DMS153 (cell line): ENCODE results near the gene PLEKHG4.
A peak's percentile ranks its signal among the peaks of the same experiment; 100 is the strongest.

ENCODE experiments used
- DNase-seq: peaks from one replicate; lab custom pipeline; 2025; lab: John Stamatoyannopoulos, UW

Gene PLEKHG4

GRCh38 chr16:67291461-67291860 lies 12.1 kb downstream of the PLEKHG4 start:
- DNase-seq, result no peak

- DNase-seq, result no peak
Observed at GRCh38 chr16:67294171-67294757, 14.9 kb downstream of the PLEKHG4 start.

DNA sequence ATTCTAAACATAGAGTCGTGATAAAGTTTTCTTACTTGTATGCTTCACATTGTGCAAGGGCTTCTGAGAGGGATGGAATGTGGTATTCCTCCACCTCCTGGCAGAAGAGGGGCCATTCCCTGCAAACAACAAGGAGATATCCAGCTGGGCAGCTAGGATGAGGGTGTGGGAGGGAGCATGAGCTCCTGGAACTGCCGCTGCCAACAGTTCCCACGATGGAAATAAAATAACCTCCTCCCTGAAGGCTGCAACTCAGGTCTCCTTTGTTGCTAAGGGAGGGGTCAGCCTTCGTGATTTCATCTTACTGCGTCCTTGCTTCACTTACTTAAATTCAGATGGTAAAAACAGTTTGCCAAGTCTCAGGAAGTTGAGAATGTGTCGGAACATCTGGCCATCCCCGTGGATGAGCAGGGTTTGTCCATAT lies 15.6 kb downstream of the PLEKHG4 start:
- no peak for DNase-seq

DNA sequence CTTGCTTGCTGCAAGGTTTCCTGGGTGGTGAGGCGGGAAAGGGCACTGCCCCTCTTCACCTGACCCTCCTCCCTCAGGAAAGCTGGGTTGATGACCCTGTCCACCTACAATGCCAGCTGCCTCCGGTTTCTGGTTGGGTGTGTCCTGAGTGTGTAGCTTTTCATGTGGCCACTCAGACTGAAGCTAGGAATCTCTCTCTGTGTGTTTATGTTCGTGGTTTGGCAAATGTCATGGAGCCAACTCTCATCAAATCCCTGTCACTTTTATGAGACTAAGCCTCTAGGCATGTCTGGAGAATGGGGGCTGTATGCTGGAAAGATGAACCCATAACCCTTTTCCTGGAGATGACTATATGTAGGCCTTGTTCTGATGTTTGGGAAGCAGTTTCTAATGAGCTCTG lies 17.1 kb downstream of the PLEKHG4 start:
- no peak for DNase-seq

DNA sequence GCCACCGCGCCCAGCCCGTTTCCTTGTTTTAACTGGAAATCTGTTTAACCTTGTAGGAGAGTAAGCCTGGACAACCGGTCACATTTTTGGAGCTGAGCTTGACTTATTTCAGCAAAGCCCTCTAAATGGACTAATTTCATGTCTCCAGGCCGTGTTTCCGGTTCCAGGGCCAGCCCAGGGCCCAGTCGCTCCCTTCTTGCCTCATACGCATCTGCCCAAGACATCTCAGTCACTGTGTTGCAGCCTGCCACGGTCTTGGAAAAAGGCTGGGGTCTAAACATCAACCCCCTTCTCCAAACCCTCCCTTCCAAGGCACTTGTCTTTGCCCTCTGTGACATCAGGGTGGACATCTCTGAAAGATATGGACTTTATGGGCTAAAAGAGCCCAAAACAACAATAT lies 18.9 kb downstream of the PLEKHG4 start:
- no peak for DNase-seq

GRCh38 chr16:67299269-67299668 lies 19.9 kb downstream of the PLEKHG4 start:
- no peak for DNase-seq

DNA sequence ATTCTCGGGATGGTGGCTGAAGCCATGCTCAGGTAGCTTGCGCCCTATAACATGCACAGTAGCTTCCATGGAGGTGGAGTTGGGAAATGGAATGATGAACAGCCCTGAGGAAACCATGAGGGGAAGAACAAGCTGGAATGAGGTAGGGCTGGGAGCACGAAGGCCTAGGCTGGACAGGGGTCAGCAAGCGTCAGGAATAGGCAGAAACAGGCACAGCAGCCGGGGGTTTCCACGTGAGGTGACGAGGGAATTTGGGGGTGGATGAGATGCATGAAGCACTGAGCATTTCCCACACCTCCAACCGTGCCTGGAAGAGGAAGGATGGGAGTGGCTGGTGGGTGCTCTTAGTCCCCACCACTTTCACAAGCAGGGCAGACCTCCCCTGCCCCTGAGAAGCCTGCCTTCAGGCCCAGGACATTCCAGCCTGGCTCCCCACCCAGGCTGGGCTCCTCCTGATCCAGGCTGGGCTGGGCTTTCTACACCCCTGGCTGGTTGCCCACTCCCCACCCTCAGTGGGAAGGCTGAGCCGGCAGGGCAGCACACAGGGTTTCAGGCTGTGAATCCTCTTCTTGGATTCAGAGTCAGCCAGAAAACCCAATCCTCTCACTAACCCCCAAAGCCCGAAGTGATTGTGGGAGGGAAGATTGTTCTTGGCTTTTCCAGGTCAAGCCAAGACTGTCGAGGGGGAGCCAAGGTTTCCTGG lies 21.9 kb downstream of the PLEKHG4 start:
- no peak for DNase-seq

- DNase-seq, result no peak
Observed at GRCh38 chr16:67302076-67302475, 22.7 kb downstream of the PLEKHG4 start.

DNA sequence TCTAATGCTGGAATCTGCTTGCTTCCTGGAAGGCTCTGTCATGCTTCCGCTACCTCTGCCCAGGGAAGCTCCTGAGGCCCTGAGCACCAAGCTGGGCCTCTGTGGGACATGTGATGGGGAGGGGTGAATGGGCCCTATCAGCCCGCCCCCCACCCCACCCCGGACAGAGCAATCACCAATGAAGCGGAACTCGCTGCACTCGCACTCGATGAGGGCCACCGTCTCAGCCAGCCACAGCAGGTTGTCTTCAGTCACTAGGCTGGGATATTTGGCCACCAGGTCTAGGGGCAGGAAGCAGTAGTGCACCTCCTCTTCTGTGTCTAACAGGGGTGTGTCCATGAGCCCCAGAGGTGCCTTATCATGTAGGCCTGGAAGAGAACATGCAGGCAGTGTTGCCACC lies 23.6 kb downstream of the PLEKHG4 start:
- DNase-seq, result no peak

DNA sequence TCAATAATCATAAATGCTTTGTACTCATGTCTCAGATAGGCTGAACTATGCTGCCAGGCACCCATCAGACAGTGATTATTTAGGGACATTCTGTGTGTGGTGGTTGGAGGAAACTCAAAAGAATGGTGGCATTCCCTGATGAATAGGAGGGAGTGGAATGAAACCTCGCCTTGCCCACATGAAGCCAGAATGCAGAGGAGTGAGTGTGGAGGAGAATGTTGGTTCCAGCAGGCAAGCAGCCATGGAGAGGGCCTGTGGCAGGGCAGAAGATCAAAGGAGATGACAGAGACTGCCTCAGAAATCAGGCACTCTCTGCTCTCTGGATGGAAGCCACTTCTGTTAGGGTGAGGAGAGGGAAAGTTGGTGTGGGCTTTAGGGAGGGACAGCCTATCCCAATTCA lies 24.7 kb downstream of the PLEKHG4 start:
- DNase-seq, result no peak

DNA sequence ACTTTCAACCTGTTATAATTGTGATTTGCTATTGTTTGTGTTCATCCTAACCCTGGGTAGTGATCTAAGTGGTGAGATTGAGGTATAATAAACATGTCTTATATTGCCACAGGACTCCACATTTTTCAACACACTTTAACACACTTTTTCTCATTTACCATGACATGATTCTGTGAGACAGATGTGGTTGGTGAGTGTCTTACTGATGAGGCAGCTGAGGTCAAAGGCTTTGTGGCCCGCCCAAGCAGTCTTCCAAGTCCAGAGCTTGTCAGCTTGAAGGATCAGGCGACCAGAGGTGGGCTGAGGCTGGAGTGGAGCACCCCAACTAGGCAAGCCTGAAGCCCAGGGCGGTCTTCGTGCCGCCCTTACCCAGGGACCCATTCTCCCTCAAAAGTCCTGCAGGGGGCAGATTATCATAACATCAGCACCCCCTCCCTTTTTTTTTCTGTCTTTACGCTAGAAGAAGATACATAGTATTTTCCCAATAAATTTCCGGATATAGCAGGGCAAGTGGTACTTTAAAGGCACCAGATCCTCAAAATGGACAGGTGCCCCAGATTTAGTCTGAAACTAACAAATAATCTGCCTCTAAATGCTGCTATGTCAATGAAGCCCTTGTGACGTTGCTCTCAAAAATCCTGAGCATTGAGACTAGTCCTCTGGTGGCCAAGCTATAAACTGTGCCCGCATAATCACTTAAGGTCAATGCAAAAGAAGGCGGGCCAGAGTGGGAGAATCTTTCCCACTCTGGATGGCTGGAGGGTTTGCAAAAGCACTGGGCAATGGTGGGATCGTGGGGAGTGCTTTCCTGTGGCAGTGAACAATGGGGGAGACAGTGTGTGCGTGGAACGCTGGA lies 26.1 kb downstream of the PLEKHG4 start:
- no peak for DNase-seq

DNA sequence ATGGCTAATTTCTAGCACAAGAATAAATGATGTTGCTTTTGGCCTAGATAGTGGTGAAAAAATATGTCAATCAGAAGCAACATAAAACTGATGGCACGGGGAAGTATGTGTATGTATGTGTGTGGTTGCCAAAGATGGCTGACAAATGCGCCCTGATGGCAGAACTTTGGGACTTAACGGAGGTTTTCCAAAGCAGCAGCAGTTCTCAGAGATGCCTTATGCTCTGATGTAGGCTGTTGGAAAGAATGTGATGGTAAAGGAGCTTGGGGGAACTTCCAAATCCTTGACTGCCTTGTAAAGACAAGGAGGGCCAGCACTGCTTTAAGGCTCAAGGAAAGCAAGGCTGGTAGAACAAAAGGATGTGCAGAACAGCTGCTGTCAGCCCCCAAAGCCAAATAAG lies 31.2 kb downstream of the PLEKHG4 start:
- DNase-seq, result no peak

DNA sequence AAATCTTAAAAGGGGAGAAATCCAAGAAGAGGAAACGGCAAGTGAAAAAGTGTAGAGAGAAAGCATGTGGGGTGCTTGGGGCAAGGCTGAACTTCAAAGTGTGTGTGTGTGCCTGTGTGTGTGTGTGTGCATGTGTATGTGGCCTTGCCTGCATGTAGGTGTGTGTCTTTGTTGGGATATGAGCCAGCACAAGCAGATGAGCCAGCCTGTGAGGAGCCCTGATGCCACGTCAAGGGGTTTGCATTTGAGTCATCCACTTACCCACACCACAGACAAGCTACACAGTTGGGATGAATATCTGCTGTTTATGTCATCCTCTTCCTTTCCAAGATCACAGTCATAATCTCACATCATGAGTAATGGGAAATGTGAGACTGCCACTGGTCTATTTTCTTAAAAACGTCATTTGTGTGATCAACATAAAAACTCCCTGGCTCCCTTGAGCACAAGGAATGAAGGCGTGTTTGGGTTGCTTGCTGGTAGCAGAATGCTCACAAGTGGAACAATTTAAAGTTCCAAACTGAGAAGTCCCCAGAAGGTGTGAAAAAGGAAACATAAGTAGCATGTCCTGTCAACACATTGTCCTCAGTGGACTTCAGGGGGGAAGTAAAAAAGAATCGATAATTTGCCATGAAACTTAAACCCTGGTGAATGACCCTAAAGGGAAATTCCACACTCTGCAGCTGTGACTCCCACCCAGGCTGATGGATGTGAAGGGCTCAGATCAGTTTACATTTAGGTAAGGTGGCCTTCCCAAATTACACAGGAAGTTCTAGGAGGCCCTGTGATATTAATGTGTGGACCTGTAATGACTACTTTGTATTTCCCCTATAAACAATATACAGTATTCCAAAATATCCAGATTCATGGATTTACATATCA lies 32.5 kb downstream of the PLEKHG4 start:
- DNase-seq, result no peak

DNA sequence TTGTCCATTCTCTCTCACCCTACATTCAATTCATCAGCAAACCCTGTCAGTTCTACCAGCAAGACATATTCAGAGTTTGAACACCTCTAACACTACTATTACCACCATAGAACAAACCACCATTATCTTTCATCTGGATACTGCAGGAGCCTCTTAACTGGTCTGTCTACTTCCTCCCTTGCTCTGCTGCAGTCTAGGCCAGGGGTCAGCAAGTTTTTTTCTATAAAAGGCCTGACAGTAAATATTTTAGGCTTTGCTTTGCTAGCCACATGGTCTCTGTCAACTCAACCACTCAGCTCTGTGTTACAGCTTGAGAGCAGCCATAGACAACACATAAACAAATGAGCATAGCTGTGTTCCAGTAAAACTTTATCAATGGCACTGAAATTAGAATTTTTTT lies 33.4 kb downstream of the PLEKHG4 start:
- DNase-seq, result no peak

GRCh38 chr16:67317853-67318252 lies 38.5 kb downstream of the PLEKHG4 start:
- DNase-seq, result no peak

- DNase-seq, result no peak
Observed at GRCh38 chr16:67326115-67326471, 46.8 kb downstream of the PLEKHG4 start.

DNA sequence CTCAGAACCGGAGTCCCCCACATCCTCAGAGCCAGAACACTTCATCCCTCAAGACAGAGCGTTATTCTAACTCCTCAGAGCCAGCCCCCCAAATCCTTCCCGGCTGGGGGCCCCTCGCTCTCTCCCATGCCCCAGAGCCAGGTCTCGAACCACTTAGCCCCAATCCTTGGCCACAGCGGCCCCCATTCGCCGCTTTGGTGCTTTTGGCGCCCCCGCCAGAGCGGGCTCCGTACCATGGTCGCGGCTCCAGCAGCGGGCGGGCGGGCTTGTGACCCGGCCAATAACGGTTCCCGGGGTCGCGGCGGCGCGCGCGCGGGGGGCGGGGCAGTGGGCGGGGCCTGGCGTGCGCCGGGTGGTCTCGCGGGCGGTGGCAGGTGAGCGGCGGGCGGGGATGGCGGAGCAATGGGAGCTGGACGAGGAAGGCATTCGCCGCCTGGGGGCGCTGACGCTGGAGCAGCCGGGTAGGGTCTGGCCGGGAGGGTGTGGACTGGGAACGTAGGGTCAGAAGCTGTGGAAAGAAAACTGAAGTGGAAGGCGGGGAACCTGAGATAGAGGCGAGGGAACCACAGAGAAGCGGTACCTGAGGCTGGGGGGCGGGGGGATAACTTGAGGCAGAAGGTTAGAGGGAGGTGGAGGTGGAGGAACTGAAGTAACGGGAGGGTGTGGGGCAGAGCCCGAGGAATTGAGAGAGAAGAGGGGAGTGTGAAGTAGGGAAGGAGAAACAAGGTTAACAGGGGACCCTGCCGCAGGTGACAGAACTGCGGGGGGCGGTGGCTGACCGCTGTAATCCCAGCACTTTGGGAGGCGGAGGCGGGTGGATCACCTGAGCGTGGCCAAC lies 47.4 kb downstream of the PLEKHG4 start, which contains the start of the genes KCTD19 and LRRC36:
Gene KCTD19 (minus strand): TSS at position 270 of the 838 bp plus-strand sequence. CDS start 34 bp downstream, at position 236.
Gene LRRC36 (plus strand): TSS at position 344 of the 838 bp plus-strand sequence. CDS start 48 bp downstream, at position 392.
- peak; percentile 42 for DNase-seq

DNA sequence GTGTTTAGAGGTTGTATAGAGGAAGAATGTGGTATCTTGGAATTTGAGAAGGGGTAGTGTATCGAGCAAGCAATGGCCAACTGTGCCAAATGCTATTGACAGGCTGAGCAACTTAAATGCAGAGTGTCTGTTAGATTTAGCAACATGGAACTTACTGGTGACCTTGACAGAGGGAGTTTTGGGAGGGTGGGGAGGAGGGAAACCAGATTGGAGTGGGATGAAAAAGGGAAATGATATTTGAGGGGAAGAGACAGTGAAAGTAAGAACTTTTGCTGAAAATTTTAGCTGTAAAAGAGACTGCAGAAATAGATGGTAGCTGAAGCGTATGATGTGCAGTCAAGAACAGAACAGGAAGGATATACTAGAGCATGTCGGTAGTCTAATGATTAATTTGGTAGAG lies 48.4 kb downstream of the PLEKHG4 start:
- DNase-seq, result no peak

- no peak for DNase-seq
Observed at GRCh38 chr16:67329901-67330300, 50.6 kb downstream of the PLEKHG4 start.

- no peak for DNase-seq
Observed at GRCh38 chr16:67333315-67333714, 54.0 kb downstream of the PLEKHG4 start.

DNA sequence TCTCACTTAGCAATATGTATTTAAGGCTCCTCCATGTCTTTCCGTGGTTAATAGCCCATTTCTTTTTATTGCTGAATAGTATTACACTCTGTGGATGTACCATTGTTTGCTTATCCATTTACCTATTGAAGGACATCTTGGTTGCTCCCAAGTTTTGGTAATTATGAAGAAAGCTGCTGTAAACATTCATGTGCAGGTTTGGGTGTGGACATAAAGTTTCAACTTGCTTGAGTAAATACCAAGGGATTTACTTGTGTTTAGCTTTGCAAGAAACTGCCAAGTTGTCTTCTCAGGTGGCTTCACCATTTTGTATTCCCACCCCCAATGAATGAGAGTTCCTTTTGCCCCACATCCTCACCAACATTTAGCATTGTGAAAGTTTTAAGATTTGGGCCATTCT lies 56.8 kb downstream of the PLEKHG4 start:
- DNase-seq, result no peak
